ENCODE data around the gene CCDC127.

CCDC127 gene

GRCh38 chr5:157126-157715 is 60.7 kb downstream of the CCDC127 start:
- DNase-seq (ENCODE audit: low spot score): no peak

DNA sequence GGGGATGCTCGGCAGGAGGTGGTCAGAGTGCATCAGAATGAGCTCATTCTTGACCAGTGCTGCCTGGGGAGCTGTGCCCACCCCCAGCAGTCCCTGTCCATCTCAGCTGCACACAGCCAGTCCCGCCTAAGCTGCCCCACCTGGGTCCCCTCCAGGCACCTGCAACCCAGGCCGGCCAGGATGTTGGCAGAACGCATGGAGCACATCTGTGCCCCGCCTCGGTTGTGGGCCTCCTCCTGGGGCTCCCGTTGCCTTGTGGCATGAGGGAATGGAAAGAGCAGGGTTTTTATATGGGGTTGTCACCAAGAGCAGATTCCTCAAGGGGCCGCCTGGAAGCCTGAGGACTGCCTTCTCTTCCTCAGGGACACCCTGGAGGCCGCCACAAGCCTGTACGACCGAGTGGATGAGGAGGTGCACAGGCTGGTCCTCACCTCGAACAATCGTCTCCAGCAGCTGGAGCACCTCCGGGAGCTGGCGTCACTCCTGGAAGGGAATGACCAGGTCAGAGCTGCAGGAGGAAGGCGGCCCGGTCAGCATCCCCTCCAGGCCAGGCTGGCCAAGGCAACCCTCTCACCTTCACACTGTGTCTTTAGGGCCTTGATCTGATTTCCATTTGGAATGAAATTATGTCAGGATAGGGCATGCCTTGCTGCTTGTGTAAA is 61.4 kb downstream of the CCDC127 start:
- DNase-seq (ENCODE audit: low spot score): no peak

DNA sequence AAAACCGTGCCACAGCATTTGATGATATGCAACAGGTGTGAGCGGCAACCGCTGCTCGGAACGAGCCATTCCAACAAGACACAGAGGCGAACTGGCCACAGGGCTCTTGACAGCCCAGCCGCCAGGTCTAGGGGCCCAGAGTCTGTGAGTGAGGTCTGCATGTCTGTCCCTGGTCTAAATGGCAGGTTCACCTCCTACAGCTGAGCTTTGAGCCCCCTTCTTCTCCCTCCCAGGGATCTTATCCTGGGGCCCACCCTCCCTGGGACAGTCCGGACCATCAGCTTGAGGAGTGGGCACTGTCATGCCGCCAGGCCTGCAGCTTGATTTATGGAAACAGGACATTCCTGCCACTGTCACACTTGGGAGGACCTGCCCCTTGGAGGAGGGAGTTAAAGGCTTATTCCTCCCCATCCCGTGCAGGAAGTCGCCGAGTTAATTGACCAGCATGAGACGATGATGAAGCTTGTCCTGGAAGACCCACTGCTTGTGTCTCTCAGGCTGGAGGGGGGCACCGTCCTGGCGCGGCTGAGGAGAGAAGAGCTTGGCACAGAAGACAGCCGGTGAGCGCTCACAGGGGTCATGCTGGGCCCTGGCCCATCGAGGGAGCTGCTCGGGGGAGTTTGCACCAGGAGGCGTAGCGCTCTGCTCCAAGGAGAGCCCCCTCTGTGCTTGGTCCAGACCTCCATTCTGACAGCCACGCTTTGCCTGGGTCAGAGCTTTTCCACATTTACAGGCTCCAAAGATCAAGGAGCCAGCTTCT is 62.1 kb downstream of the CCDC127 start:
- no peak for DNase-seq (ENCODE audit: low spot score)

DNA sequence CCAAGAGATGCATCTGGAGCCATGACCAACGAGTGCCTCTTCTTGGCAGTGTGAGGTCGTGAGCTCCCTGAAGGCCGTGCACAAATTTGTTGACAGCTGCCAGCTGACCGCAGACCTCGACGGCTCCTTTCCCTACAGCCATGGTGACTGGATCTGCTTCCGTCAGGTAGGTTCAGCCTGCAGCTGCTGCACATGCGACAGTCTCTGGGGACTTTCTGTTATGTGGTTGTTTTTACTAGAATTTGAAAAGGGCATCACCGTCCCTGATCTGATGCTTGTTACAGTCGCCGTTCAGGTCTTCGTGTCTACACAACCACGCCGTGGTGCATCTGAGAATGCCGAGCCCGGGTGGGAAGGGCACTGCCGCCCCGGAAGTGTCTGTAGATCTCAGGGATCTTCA is 63.1 kb downstream of the CCDC127 start:
- no peak for DNase-seq (ENCODE audit: low spot score)

- DNase-seq (ENCODE audit: low spot score): no peak
Observed at GRCh38 chr5:154236-154635, 63.7 kb downstream of the CCDC127 start.

- peak; percentile 48 for DNase-seq (ENCODE audit: low spot score)
Observed at GRCh38 chr5:153256-153655, 64.7 kb downstream of the CCDC127 start.

- DNase-seq (ENCODE audit: low spot score): no peak
Observed at GRCh38 chr5:152077-152476, 65.9 kb downstream of the CCDC127 start.

DNA sequence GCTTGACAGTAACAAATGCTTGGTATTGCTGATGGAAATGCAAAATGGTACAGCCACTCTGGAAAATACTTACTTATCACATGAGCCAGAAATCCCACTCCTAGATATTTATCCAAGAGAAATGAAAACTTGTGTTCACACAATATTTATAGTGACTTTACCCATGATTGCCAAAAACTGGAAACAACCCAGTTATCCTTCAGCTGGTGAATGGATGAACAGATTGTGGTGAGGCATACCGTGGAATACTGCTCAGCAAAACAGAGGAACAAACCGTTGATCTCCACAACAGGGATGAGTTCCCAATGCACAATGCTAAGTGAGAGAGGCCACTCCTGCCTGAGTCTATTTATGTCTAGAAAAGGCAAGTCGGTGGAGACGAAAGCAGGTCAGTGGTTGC is 67.2 kb downstream of the CCDC127 start:
- no peak for DNase-seq (ENCODE audit: low spot score)

DNA sequence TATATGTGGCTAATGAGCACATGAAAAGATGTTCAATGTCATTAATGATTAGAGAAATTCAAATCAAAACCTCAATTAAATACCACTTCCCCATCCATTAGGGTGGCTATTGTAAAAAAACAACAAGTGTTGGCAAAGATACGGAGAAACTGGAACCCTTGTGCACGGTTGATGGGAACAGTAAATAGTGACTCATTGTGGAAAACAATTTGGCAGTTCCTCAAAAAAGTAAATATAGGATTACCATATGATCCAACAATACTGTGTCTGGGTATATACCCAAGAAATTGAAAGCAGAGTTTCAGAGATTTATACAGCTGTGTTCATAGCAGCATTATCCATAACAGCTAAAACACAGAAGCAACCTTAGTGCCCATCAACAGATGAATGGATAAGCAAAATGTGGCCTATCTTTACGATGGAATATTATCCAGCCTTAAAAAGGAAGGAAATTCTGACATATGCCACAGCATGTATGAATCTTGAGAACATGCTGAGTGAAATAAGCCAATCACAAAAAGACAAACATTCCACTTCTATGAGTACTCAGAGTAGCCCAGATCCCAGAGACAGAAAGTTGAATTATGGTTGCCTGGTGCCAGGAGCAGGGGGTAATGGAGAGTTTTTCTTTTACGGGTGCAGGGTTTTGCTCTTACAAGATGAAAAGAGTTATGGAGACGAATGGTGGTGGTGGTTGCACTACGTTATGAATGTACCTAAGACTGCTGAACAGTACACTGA is 68.0 kb downstream of the CCDC127 start:
- DNase-seq (ENCODE audit: low spot score): peak; percentile 9

GRCh38 chr5:147751-148150 is 70.2 kb downstream of the CCDC127 start:
- DNase-seq (ENCODE audit: low spot score): no peak

Measured in kidney tubule cell (primary cell).